ENCODE results near the gene GNG3.
"Not testable (repeated sequence)": the region's sequence is repeated elsewhere in the genome, so short reads cannot be mapped to it uniquely, and the experiment has no call there.

GNG3 gene

GRCh38 chr11:62707277-62707861, at the start of gene GNG3, which contains the start of gene BSCL2:
Gene GNG3, plus strand, starts transcription at chr11:62707676. Its CDS starts 620 bp downstream, at chr11:62708296.
Gene BSCL2, minus strand, starts transcription at chr11:62707424. Its CDS starts 229 bp downstream, at chr11:62707195.
- no peak for DNase-seq

GRCh38 chr11:62664405-62665074, 42.9 kb upstream of the GNG3 start:
- DNase-seq, result peak; percentile 62

DNA sequence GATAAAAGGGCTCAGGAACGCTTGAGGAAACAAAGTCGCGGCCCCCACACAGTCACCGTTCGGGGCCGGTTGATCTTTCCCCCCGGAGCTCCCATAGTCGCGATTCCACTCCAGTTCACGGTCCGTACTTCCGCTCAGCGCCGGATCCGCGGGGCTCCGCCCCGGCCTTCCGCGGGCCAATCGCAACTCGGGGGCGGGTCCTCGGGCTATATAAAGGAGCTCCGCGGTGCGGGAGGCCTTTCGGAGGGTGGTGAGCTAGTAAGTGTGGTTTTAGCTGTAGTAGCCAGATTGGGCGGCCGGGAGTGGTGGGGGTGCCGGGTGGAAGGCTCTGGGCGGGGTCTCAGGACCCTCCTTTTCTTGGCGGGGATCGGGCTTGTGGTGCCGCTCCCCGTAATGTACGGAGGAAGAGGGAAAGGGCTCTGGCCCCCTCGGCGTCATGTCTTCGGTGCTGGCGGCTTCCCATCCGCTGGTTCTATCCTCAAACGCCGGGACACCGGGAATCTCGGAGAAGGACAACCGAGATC, 42.3 kb upstream of the GNG3 start, which contains the start of the genes C11orf98 and CSKMT:
TSS of gene C11orf98 (minus strand) at position 136 of the 524 bp plus-strand sequence. CDS start at position 95, 41 bp downstream.
TSS of gene CSKMT (plus strand) at position 238 of the 524 bp plus-strand sequence. CDS start 568 bp downstream, outside the sequence.
- DNase-seq, result peak; percentile 95

- DNase-seq, result peak; percentile 57
These were observed 41.7 kb upstream of the GNG3 start for GRCh38 chr11:62665599-62666258.

GRCh38 chr11:62666259-62666926, 41.1 kb upstream of the GNG3 start:
- DNase-seq, result no peak

- DNase-seq, result no peak
These were observed 40.0 kb upstream of the GNG3 start for GRCh38 chr11:62667460-62667859.

- DNase-seq, result no peak
These were observed 37.9 kb upstream of the GNG3 start for GRCh38 chr11:62669420-62670161.

DNA sequence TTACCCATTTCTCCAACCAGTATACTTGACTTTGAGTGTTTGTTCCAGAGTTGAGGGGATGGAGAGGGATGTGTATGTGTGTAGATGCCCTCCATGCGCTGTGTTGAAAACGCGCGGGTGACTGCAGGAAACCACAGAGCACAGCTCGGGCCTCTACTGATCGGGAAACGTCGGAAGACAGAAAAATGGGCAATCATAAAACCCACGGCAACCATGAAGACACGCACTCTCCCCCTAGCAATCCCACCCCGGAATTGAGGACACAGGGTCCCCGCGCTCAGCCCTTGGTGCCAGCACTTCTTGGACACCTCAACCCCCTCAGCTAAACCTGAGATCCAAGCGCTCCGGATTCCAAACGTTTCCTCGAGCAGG, 36.3 kb upstream of the GNG3 start:
- no peak for DNase-seq

- peak; percentile 83 for DNase-seq
These were observed 35.7 kb upstream of the GNG3 start, which contains the start of the genes LBHD1 and UQCC3 for GRCh38 chr11:62671608-62672389. Gene LBHD1, minus strand, starts transcription at chr11:62672267. Its CDS starts 2,236 bp downstream, at chr11:62670031. Gene UQCC3, plus strand, starts transcription at chr11:62671673. Its CDS starts 73 bp downstream, at chr11:62671746.

GRCh38 chr11:62673196-62673525, 34.3 kb upstream of the GNG3 start:
- no peak for DNase-seq

GRCh38 chr11:62675415-62675814, 32.1 kb upstream of the GNG3 start:
- DNase-seq, result not testable (repeated sequence)

- DNase-seq, result no peak
These were observed 30.8 kb upstream of the GNG3 start for GRCh38 chr11:62676698-62677097.

DNA sequence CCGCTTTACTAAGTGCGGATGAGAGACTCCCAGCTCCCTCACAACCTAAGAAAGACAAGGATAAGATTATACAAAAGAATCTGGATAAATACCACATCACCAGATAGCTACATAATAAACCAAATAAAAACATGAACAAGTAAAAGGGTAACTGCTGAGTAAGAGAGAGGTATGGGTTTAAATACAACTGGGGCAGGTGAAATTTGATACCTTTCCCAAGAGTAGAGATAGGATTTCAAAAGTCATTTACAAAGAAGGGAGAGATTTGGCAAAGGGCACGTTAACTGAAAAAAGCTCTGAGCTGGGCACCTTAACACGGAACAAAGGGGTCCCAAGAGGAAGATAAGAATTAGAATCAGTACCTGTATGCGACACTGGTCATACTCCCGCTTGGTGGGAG, 30.3 kb upstream of the GNG3 start:
- DNase-seq, result no peak

- no peak for DNase-seq
These were observed 29.8 kb upstream of the GNG3 start for GRCh38 chr11:62677714-62678113.

- DNase-seq, result no peak
These were observed 29.1 kb upstream of the GNG3 start for GRCh38 chr11:62678433-62678769.

- DNase-seq, result peak; percentile 89
These were observed 28.4 kb upstream of the GNG3 start, which contains the start of gene UBXN1 for GRCh38 chr11:62678770-62679696. Gene UBXN1, minus strand, starts transcription at chr11:62679073. Its CDS starts 150 bp downstream, at chr11:62678923.

GRCh38 chr11:62680825-62681240, 26.6 kb upstream of the GNG3 start:
- DNase-seq, result peak; percentile 56

- no peak for DNase-seq
These were observed 25.0 kb upstream of the GNG3 start for GRCh38 chr11:62682518-62682917.

DNA sequence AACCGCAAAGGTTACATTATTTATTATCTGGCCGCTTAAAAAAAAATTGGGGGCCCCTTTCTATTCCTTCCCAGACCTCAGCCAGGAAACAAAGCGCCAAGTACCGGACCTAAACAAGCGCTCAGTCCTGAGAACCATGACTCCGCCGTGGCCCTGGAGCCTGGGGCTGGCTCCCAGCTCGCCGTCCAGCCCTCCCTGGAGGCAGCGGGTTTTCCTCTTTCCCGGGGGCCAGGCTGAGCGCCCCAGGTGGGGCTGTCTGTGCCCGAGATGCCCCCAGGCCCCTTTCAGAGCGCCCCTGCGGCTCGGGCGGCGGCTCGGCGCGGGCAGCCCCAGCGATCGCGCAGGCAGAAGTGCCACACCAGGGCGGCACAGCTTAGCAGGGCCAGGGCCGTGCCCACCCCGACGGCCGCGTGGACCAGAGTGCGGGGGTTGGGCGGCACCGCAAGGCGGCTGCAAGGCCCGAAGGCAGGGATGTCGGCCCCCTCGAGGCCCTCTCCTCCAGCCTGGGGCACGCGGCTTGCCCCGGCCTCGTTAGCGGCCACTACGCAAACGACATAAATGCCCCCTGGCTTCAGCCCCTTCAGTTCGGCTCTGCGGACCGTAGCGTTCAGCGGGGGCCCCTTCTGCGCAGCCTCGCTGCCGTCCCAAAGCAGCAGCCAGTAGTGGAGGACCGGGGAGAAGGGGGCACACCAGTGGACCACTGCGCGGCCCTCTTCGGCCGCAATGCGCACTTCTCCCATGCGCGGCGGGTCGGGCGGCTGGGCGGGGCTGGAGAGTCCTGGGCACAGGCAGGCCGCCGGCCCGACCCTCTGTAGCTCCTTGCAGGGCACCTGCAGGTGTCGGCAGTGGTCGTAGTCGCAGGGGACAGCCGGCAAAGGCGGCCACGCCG, 19.7 kb upstream of the GNG3 start:
- DNase-seq, result no peak
